HepG2 (cell line): ENCODE measurements around the gene IKZF5. TPM values are rescaled to one million over a fixed set of nuclear protein-coding genes. Genes with fewer than 3 reads are reported as not detected.
A peak's percentile ranks its signal among the peaks of the same experiment; 100 is the strongest.

Experiments used
- ADNP ChIP-seq: sonication (generic); formaldehyde crosslinking; IDR thresholded peaks from 2 replicates; pipeline ENCODE4 v1.4.0; 2020; ENCODE audit warnings: missing genetic modification reagents
- ATF2 ChIP-seq: sonication (generic); formaldehyde crosslinking; IDR thresholded peaks from 2 replicates; pipeline ENCODE4 v1.4.0; 2020; ENCODE audit warnings: missing genetic modification reagents
- ATF5 ChIP-seq: sonication (generic); formaldehyde crosslinking; IDR thresholded peaks from 2 replicates; pipeline ENCODE4 v1.4.0; 2020; ENCODE audit warnings: mild to moderate bottlenecking, low read depth, missing genetic modification reagents
- CBFB ChIP-seq: sonication (generic); formaldehyde crosslinking; IDR thresholded peaks from 2 replicates; pipeline ENCODE4 v1.4.0; 2020; ENCODE audit warnings: missing genetic modification reagents
- CCAR2 ChIP-seq: fragments of 200-400 bp; formaldehyde crosslinking; optimal IDR thresholded peaks from 2 replicates; pipeline ENCODE3; 2018; ENCODE audit warnings: low read depth, mild to moderate bottlenecking, low read length, moderate library complexity
- CREB3 ChIP-seq: sonication (generic); formaldehyde crosslinking; IDR thresholded peaks from 2 replicates; pipeline ENCODE4 v1.5.0; 2020; ENCODE audit warnings: missing genetic modification reagents
- JUN ChIP-seq: sonication (generic); formaldehyde crosslinking; IDR thresholded peaks from 2 replicates; pipeline ENCODE4 v1.4.0; 2020; ENCODE audit warnings: mild to moderate bottlenecking, missing genetic modification reagents
- PAWR ChIP-seq: sonication (generic); formaldehyde crosslinking; IDR thresholded peaks from 2 replicates; pipeline ENCODE4 v1.4.0; 2020; ENCODE audit warnings: missing genetic modification reagents, mild to moderate bottlenecking, borderline replicate concordance
- RAD21 ChIP-seq: fragments of 450-650 bp; formaldehyde crosslinking; IDR thresholded peaks from 2 replicates; pipeline ENCODE4 v1.5.0; 2020; ENCODE audit warnings: mild to moderate bottlenecking
- SP140L ChIP-seq: sonication (generic); formaldehyde crosslinking; IDR thresholded peaks from 2 replicates; pipeline ENCODE4 v1.4.0; 2020; ENCODE audit warnings: missing genetic modification reagents, borderline replicate concordance
- SRY ChIP-seq: sonication (generic); formaldehyde crosslinking; IDR thresholded peaks from 2 replicates; pipeline ENCODE4 v1.8.0; 2022; ENCODE audit warnings: mild to moderate bottlenecking, missing genetic modification reagents
- THAP9 ChIP-seq: sonication (generic); formaldehyde crosslinking; IDR thresholded peaks from 2 replicates; pipeline ENCODE4; 2020; ENCODE audit warnings: missing genetic modification reagents, mild to moderate bottlenecking, borderline replicate concordance
- ZBTB38 ChIP-seq: sonication (generic); formaldehyde crosslinking; IDR thresholded peaks from 2 replicates; pipeline ENCODE4 v1.5.1; 2020; ENCODE audit warnings: mild to moderate bottlenecking, missing genetic modification reagents
- ZBTB7A ChIP-seq: sonication (generic); formaldehyde crosslinking; IDR thresholded peaks from 2 replicates; pipeline ENCODE4 v1.8.0; 2022; ENCODE audit warnings: mild to moderate bottlenecking, missing genetic modification reagents
- ZIK1 ChIP-seq: sonication (generic); formaldehyde crosslinking; IDR thresholded peaks from 2 replicates; pipeline ENCODE4 v1.5.0; 2020; ENCODE audit warnings: mild to moderate bottlenecking, low read depth, missing genetic modification reagents, borderline replicate concordance
- ZNF121 ChIP-seq: sonication (generic); formaldehyde crosslinking; IDR thresholded peaks from 2 replicates; pipeline ENCODE4 v1.5.0; 2020; ENCODE audit warnings: mild to moderate bottlenecking, missing genetic modification reagents
- ZNF264 ChIP-seq: sonication (generic); formaldehyde crosslinking; IDR thresholded peaks from 2 replicates; pipeline ENCODE4 v1.4.0; 2020; ENCODE audit warnings: missing genetic modification reagents
- ZNF382 ChIP-seq: sonication (generic); formaldehyde crosslinking; IDR thresholded peaks from 2 replicates; pipeline ENCODE4 v1.5.0; 2020; ENCODE audit warnings: missing genetic modification reagents, mild to moderate bottlenecking, borderline replicate concordance
- ZNF431 ChIP-seq: sonication (generic); formaldehyde crosslinking; IDR thresholded peaks from 2 replicates; pipeline ENCODE4 v1.9.0; 2022; ENCODE audit warnings: missing genetic modification reagents, low read depth, mild to moderate bottlenecking, borderline replicate concordance
- ZNF510 ChIP-seq: sonication (generic); formaldehyde crosslinking; IDR thresholded peaks from 2 replicates; pipeline ENCODE4 v1.4.0; 2020; ENCODE audit warnings: low read depth, mild to moderate bottlenecking, missing genetic modification reagents
- ZNF513 ChIP-seq: sonication (generic); formaldehyde crosslinking; conservative IDR thresholded peaks from 2 replicates; pipeline ENCODE4 v1.5.0; 2020; ENCODE audit warnings: missing genetic modification reagents
- ZNF776 ChIP-seq: sonication (generic); formaldehyde crosslinking; IDR thresholded peaks from 2 replicates; pipeline ENCODE4 v1.4.0; 2020; ENCODE audit warnings: mild to moderate bottlenecking, missing genetic modification reagents
- polyA plus RNA-seq, 8 experiments: library from polyadenylated mRNA; depleted of rRNA in 3 of 8; stranded (reverse) in 7 of 8; unstranded in 1 of 8; fragments of >200 nt; fragmentation: Illumina TruSeq in 4 of 8; extraction: Trizol in 4 of 8; gene quantifications; 2 replicates each; pipeline versions ENCODE4 v1.2.1 to v1.2.3, GENCODE V29; 2011 to 2016; ENCODE audit warnings: low read depth in 4 of 8, missing spikeins in 1 of 8, mixed read lengths in 1 of 8; ENCODE audit not compliant: insufficient read depth in 1 of 8
- total RNA-seq, 5 experiments: library from RNA; depleted of rRNA; stranded (reverse); fragments of >200 nt; fragmentation: Illumina TruSeq; extraction: Trizol; gene quantifications; 2 replicates each; pipeline ENCODE4 v1.2.3, GENCODE V29; 2016; ENCODE audit warnings: low read depth in 1 of 5

IKZF5 gene
- total and polyA plus RNA-seq, 2 of the 13 experiments (the other 11 are each of a cell fraction or from before 2014, with no cell fraction given): 3.7 to 12.0 TPM

DNA sequence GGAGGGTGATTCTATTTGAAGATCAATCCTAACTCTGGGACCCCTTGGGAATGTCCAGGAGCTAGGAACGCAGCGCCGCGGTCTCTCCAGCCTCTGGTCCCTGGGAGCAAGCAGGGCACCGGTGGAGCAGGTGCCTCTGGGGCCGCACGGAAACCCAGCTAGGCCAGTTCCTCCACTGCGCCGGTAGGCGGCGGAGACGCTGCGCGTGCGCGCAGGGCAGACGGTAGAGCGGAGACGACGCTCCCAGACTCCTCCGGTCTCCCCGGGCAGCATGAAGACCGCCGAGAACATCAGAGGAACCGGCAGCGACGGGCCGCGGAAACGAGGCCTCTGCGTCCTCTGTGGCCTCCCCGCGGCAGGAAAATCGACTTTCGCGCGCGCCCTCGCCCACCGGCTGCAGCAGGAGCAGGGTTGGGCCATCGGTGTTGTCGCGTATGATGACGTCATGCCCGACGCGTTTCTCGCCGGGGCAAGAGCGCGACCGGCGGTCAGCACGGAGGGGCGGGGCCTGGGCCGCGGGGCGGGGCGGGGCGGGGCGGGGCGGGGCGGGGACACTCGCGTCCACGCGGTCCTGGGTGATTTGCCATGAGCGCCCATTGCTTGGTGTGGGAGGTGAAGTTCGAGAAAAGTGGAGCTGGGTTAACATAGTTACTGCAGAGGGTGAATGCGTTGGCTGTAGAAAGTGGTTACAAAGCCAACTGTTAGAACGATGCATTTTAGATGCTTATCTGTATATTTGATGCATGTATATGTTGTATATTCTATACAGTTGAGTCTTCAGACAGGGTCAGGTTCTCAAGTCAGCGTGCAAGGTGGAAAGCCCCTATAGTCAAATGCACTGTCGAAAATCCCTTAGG is 28.2 kb downstream of the IKZF5 start, which contains the start of gene PSTK (continued):
- TF ChIP-seq THAP9 (CRISPR knock-in tag) (peak; percentile 66; the same call in 1 of the 2 replicates), CREB3 (CRISPR knock-in tag) (0 out of 2 replicates have a peak, but pooled peaks have one; percentile 70), ATF2 (CRISPR knock-in tag) (peak; percentile 96), ZBTB38 (CRISPR knock-in tag) (no peak), RAD21 (CRISPR knock-in tag) (peak; percentile 71), PAWR (CRISPR knock-in tag) (no peak), ZNF431 (peak; percentile 82; the same call in 1 of the 2 replicates), ZNF264 (no peak), ATF5 (no peak), ZNF121 (CRISPR knock-in tag) (no peak), JUN (no peak), ZBTB7A (CRISPR knock-in tag) (peak; percentile 65), ADNP (no peak), SP140L (no peak), CBFB (CRISPR knock-in tag) (peak; percentile 44; the same call in 1 of the 2 replicates), ZNF776 (CRISPR knock-in tag) (peak; percentile 79; the same call in 1 of the 2 replicates), ZIK1 (peak; percentile 83), ZNF513 (CRISPR knock-in tag) (no peak), ZNF382 (CRISPR knock-in tag) (no peak), SRY (CRISPR knock-in tag) (peak; percentile 96), CCAR2 (no peak), ZNF510 (CRISPR knock-in tag) (no peak)
